HepG2 (cell line): ENCODE measurements around the gene ROBO3. TPM values are rescaled to one million over a fixed set of nuclear protein-coding genes. Genes with fewer than 3 reads are reported as not detected.

Source experiments
- ESRRA ChIP-seq: sonication (generic); formaldehyde crosslinking; IDR thresholded peaks from 2 replicates; pipeline ENCODE4 v1.5.1; 2020; ENCODE audit warnings: mild to moderate bottlenecking, low read depth, missing genetic modification reagents
- GABPB1 ChIP-seq: IDR thresholded peaks from 2 replicates; pipeline ENCODE4 v1.6.1; 2016; ENCODE audit warnings: mild to moderate bottlenecking, missing genetic modification reagents, moderate library complexity, missing compliant biosample characterization
- HIC2 ChIP-seq: sonication (generic); formaldehyde crosslinking; IDR thresholded peaks from 2 replicates; pipeline ENCODE4 v1.9.0; 2022; ENCODE audit warnings: low read depth, missing genetic modification reagents
- KDM1A ChIP-seq: IDR thresholded peaks from 2 replicates; pipeline ENCODE4 v1.6.1; 2016; ENCODE audit warnings: missing compliant biosample characterization
- MTA3 ChIP-seq: sonication (generic); formaldehyde crosslinking; IDR thresholded peaks from 2 replicates; pipeline ENCODE4 v1.4.0; 2020; ENCODE audit warnings: missing genetic modification reagents
- NR2F1 ChIP-seq, 2 experiments: fragments of 450-650 bp in 1 of 2; formaldehyde crosslinking in 1 of 2; IDR thresholded peaks; 2 replicates each; pipeline versions ENCODE4 v1.5.0 to v1.6.1; 2016 to 2020; ENCODE audit warnings: mild to moderate bottlenecking in 1 of 2, missing compliant biosample characterization in 1 of 2, missing genetic modification reagents in 1 of 2, moderate library complexity in 1 of 2
- PLRG1 ChIP-seq: fragments of 450-650 bp; conservative IDR thresholded peaks from 2 replicates; pipeline ENCODE4 v1.6.1; 2016
- RXRA ChIP-seq: sonication (generic); formaldehyde crosslinking; IDR thresholded peaks from 2 replicates; pipeline ENCODE4 v1.5.1; 2020; ENCODE audit warnings: missing genetic modification reagents
- SP140L ChIP-seq: sonication (generic); formaldehyde crosslinking; IDR thresholded peaks from 2 replicates; pipeline ENCODE4 v1.4.0; 2020; ENCODE audit warnings: missing genetic modification reagents, borderline replicate concordance
- THRA ChIP-seq: sonication (generic); formaldehyde crosslinking; IDR thresholded peaks from 2 replicates; pipeline ENCODE4 v1.4.0; 2020; ENCODE audit warnings: missing genetic modification reagents, borderline replicate concordance
- ZGPAT ChIP-seq: IDR thresholded peaks from 2 replicates; pipeline ENCODE4 v1.6.1; 2016; ENCODE audit warnings: mild to moderate bottlenecking
- ZKSCAN1 ChIP-seq: fragments of 150-350 bp; IDR thresholded peaks from 2 replicates; pipeline ENCODE4 v1.6.1; 2014; ENCODE audit warnings: low read length
- ZNF264 ChIP-seq: sonication (generic); formaldehyde crosslinking; IDR thresholded peaks from 2 replicates; pipeline ENCODE4 v1.4.0; 2020; ENCODE audit warnings: missing genetic modification reagents
- ZNF572 ChIP-seq: sonication (generic); formaldehyde crosslinking; IDR thresholded peaks from 2 replicates; pipeline ENCODE4 v1.5.1; 2020; ENCODE audit warnings: mild to moderate bottlenecking, missing genetic modification reagents
- ZNF770 ChIP-seq: sonication (generic); formaldehyde crosslinking; IDR thresholded peaks from 2 replicates; pipeline ENCODE4 v1.5.0; 2020; ENCODE audit warnings: mild to moderate bottlenecking, missing genetic modification reagents
- polyA plus RNA-seq, 8 experiments: library from polyadenylated mRNA; depleted of rRNA in 3 of 8; stranded (reverse) in 7 of 8; unstranded in 1 of 8; fragments of >200 nt; fragmentation: Illumina TruSeq in 4 of 8; extraction: Trizol in 4 of 8; gene quantifications; 2 replicates each; pipeline versions ENCODE4 v1.2.1 to v1.2.3, GENCODE V29; 2011 to 2016; ENCODE audit warnings: low read depth in 4 of 8, missing spikeins in 1 of 8, mixed read lengths in 1 of 8; ENCODE audit not compliant: insufficient read depth in 1 of 8
- total RNA-seq, 5 experiments: library from RNA; depleted of rRNA; stranded (reverse); fragments of >200 nt; fragmentation: Illumina TruSeq; extraction: Trizol; gene quantifications; 2 replicates each; pipeline ENCODE4 v1.2.3, GENCODE V29; 2016; ENCODE audit warnings: low read depth in 1 of 5
- TF ChIP-seq, protein P1 (sequence below): sonication (generic); formaldehyde crosslinking; IDR thresholded peaks from 2 replicates; pipeline ENCODE4 v1.4.0; 2020; ENCODE audit warnings: missing genetic modification reagents
- TF ChIP-seq, protein P2 (sequence below): sonication (generic); formaldehyde crosslinking; IDR thresholded peaks from 2 replicates; pipeline ENCODE4 v1.5.1; 2020; ENCODE audit warnings: mild to moderate bottlenecking, missing genetic modification reagents, borderline replicate concordance
- TF ChIP-seq, protein P3 (sequence below): IDR thresholded peaks from 2 replicates; pipeline ENCODE4 v1.6.1; 2018; ENCODE audit warnings: missing genetic modification reagents

Gene ROBO3
- total and polyA plus RNA-seq, 2 of the 13 experiments (the other 11 are each of a cell fraction or from before 2014, with no cell fraction given): 0.07 to 2.4 TPM

GRCh38 chr11:124875943-124876817 is 10.9 kb downstream of the ROBO3 start (continued):
- TF ChIP-seq MTA3 (CRISPR knock-in tag) (no peak), HIC2 (CRISPR knock-in tag) (peak; percentile 52), PLRG1 (no peak), RXRA (no peak), KDM1A (CRISPR knock-in tag) (no peak), ESRRA (no peak), GABPB1 (CRISPR knock-in tag) (peak; percentile 88), THRA (CRISPR knock-in tag) (peak; percentile 51; the same call in 1 of the 2 replicates), ZGPAT (CRISPR knock-in tag) (peak; percentile 47; the same call in 1 of the 2 replicates), NR2F1 (CRISPR knock-in tag; IDR thresholded peaks at IDR 0.05) (no peak), SP140L (CRISPR knock-in tag) (no peak), ZKSCAN1 (no peak), ZNF264 (CRISPR knock-in tag) (no peak), ZNF770 (CRISPR knock-in tag) (0 out of 2 replicates have a peak, but pooled peaks have one; percentile 9), ZNF572 (CRISPR knock-in tag) (no peak)
- TF ChIP-seq, protein P1, sequence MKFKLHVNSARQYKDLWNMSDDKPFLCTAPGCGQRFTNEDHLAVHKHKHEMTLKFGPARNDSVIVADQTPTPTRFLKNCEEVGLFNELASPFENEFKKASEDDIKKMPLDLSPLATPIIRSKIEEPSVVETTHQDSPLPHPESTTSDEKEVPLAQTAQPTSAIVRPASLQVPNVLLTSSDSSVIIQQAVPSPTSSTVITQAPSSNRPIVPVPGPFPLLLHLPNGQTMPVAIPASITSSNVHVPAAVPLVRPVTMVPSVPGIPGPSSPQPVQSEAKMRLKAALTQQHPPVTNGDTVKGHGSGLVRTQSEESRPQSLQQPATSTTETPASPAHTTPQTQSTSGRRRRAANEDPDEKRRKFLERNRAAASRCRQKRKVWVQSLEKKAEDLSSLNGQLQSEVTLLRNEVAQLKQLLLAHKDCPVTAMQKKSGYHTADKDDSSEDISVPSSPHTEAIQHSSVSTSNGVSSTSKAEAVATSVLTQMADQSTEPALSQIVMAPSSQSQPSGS (CRISPR knock-in tag): no peak
- TF ChIP-seq, protein P2, sequence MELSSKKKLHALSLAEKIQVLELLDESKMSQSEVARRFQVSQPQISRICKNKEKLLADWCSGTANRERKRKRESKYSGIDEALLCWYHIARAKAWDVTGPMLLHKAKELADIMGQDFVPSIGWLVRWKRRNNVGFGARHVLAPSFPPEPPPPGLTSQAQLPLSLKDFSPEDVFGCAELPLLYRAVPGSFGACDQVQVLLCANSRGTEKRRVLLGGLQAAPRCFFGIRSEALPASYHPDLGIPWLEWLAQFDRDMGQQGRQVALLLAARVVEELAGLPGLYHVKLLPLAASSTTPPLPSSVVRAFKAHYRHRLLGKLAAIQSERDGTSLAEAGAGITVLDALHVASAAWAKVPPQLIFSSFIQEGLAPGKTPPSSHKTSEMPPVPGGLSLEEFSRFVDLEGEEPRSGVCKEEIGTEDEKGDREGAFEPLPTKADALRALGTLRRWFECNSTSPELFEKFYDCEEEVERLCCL: no peak
- TF ChIP-seq, protein P3, sequence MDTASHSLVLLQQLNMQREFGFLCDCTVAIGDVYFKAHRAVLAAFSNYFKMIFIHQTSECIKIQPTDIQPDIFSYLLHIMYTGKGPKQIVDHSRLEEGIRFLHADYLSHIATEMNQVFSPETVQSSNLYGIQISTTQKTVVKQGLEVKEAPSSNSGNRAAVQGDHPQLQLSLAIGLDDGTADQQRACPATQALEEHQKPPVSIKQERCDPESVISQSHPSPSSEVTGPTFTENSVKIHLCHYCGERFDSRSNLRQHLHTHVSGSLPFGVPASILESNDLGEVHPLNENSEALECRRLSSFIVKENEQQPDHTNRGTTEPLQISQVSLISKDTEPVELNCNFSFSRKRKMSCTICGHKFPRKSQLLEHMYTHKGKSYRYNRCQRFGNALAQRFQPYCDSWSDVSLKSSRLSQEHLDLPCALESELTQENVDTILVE (CRISPR knock-in tag): no peak
